SKM-1 (cell line): Measurements from ENCODE around the gene FGF1.

Experiments
- DNase-seq: peaks from one replicate; lab custom pipeline; 2025; ENCODE audit not compliant: unreplicated experiment; lab: John Stamatoyannopoulos, UW

Gene FGF1

GRCh38 chr5:142644640-142645361 lies 41.1 kb downstream of the FGF1 start:
- DNase-seq, result no peak

- DNase-seq, result no peak
Observed at GRCh38 chr5:142644127-142644526, 41.8 kb downstream of the FGF1 start.

GRCh38 chr5:142643634-142644033 lies 42.3 kb downstream of the FGF1 start:
- no peak for DNase-seq

GRCh38 chr5:142642427-142642826 lies 43.5 kb downstream of the FGF1 start:
- DNase-seq, result no peak

- no peak for DNase-seq
Observed at GRCh38 chr5:142641711-142642110, 44.2 kb downstream of the FGF1 start.

- no peak for DNase-seq
Observed at GRCh38 chr5:142640316-142641005, 45.4 kb downstream of the FGF1 start.

GRCh38 chr5:142639455-142639854 lies 46.4 kb downstream of the FGF1 start:
- no peak for DNase-seq

GRCh38 chr5:142637871-142638270 lies 48.0 kb downstream of the FGF1 start:
- no peak for DNase-seq

GRCh38 chr5:142636698-142637324 lies 49.1 kb downstream of the FGF1 start:
- no peak for DNase-seq

- no peak for DNase-seq
Observed at GRCh38 chr5:142636093-142636492, 49.8 kb downstream of the FGF1 start.

GRCh38 chr5:142634216-142635011 lies 51.5 kb downstream of the FGF1 start:
- DNase-seq, result no peak

- DNase-seq, result no peak
Observed at GRCh38 chr5:142630927-142631539, 54.9 kb downstream of the FGF1 start.

- no peak for DNase-seq
Observed at GRCh38 chr5:142627383-142628217, 58.3 kb downstream of the FGF1 start.

GRCh38 chr5:142626786-142627185 lies 59.1 kb downstream of the FGF1 start:
- no peak for DNase-seq

- DNase-seq, result no peak
Observed at GRCh38 chr5:142626099-142626498, 59.8 kb downstream of the FGF1 start.

- DNase-seq, result no peak
Observed at GRCh38 chr5:142621227-142621626, 64.7 kb downstream of the FGF1 start.

- DNase-seq, result no peak
Observed at GRCh38 chr5:142619815-142620214, 66.1 kb downstream of the FGF1 start.

GRCh38 chr5:142618130-142618523 lies 67.8 kb downstream of the FGF1 start:
- no peak for DNase-seq

- DNase-seq, result no peak
Observed at GRCh38 chr5:142617416-142618129, 68.3 kb downstream of the FGF1 start.
